Astrocyte of the spinal cord (primary cell): ENCODE data around the gene SLC26A1.

Experiments
- DNase-seq: peaks from one replicate; pipeline ENCODE4 v3.0.0; 2011; ENCODE audit warnings: low read depth, low spot score
- H3K4me3 ChIP-seq: 2 replicates; pipeline ENCODE4 v1.5.1; 2011; ENCODE audit warnings: low read depth, mild to moderate bottlenecking, low read length, moderate library complexity
- CTCF ChIP-seq: IDR thresholded peaks from 2 replicates; pipeline ENCODE4 v1.5.1; 2012; ENCODE audit warnings: low read depth, mild to moderate bottlenecking, low read length, inconsistent platforms
- in situ Hi-C: cut with HindIII; loops from 2 replicates; pipeline ENCODE4 v1.10.0; 2017; ENCODE audit warnings: low sequenced_read_pairs

Gene SLC26A1

DNA sequence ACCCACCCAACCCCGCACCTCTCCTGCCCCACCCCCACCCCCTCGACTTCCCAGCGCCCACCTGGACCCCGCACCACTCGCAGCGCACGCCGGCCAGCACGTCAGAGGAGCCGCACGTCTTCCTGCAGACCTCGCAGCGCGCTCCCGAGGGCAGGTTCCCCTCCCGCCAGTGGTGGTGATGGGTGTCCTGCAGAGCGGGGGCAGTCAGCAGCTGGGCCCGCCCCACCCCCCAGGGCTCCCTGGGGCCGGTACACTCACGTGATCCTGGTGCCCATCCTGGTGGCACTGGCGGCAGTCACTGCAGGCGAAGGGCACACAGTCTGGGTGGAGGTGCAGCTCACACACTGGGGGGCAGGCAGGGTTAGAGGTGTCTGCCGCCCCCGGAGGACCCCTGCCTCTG, 25.0 kb downstream of the SLC26A1 start:
- no peak for TF ChIP-seq CTCF
- no peak for DNase-seq
- H3K4me3 ChIP-seq, result no peak overlapping the region
- in situ Hi-C loops, result no loop called here

DNA sequence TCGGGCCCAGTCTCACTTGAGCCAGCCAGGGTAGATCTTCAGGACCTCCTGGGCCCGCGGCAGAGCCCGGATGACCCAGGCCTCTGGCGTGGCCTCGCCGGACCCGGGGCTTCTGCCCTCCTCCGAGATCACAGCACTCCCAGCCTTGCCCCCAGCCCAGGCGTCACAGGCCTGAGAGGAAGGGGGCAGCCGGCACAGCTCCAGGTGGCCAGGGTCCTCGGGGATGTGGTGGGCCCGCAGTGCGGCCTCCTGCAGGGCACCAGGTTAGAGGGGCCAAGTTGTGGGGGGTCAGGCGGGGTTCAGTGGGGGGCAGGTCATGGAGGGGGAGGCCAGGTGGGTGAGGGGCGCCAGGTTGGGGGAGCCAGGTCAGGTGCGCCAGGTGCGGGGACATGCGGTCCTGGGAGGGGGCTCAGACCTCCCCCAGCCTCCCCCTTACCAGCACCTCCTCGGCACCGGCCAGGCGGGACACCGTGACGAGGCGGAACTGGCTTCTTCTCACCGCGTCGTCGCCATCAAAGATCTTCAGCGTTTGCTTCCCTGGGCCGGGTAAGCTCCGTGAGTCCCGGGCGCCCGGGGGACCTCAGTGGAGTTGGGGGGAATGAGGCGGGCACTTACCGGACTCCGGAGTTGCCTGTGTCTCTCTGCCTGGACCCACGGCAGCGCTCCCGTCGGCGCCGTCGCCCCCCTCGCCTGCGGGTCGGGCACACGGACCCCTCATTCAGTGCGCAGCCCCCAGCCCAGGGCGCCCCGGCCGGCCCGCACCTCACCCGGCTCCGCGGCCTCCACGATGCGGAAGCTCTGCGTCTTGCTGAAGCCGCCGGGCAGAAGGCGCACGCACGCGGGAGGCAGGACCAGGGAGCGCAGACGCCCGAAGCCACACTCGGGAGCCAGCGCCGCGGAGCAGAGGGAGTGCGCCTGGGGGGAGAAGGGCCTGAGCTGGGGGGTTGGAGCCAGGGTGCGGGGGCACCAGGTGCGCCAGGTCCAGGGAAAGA, 25.8 kb downstream of the SLC26A1 start:
- TF ChIP-seq CTCF, result no peak
- no peak for DNase-seq
- in situ Hi-C loops, result no loop called here
- no peak overlapping the region for H3K4me3 ChIP-seq

GRCh38 chr4:966266-967112, 26.7 kb downstream of the SLC26A1 start:
- DNase-seq, result no peak
- no peak for TF ChIP-seq CTCF
- in situ Hi-C loops, result no loop called here
- no peak overlapping the region for H3K4me3 ChIP-seq

DNA sequence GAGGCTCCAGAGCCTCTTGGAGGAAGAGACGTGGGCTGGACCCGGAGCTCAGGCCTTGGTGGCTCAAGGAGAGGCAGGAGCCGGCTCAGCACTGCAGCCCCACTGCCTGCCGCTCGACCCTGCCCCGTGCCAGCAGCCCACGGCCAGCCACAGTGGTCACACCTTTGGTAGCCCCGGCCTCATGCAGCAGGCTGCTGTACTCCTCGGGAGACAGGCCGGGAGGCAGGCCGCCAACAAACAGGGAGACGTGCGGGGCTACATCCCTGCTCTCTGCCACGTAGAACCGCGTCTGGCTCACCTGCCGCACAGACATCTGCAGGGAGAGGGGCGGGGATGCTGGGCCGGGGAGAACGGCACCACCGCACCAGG, 27.5 kb downstream of the SLC26A1 start:
- H3K4me3 ChIP-seq, result no peak overlapping the region
- in situ Hi-C loops, result no loop called here
- DNase-seq, result no peak
- no peak for TF ChIP-seq CTCF

DNA sequence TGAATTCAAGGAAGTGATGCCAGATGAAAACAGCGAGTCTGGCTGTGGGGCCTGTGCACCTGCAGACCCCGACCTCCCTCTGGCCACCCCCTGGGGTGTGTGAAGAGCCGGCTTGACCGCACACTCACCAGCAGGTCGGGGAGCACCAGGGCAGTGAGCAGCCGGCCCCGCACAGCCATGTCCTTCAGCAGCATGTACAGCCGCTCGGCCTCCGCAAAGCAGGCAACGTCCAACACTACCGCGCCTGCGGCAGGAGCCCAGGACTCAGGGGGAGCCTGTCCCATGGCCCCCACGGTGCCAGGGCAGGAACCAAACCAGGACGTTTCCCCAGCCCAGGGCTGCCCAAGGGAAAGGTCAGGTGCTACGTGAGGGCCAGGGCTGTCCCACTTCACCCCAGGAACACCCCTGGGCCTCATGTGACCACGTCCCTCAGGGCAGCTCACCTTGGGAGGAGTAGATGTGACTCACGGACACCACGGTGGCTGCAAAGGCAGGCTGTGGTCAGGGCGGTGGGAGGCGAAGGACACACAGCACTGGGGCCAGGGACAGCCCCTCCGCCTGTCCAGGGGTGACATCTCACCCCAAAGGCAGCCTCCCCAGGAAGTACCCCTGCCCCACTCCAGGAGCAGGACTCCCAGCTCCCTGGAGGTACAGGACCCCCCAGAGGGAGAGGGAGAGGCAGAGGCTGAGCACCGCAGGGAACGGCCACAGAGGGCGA, 28.0 kb downstream of the SLC26A1 start:
- no peak for TF ChIP-seq CTCF
- no peak overlapping the region for H3K4me3 ChIP-seq
- in situ Hi-C loops, result no loop called here
- DNase-seq, result no peak

DNA sequence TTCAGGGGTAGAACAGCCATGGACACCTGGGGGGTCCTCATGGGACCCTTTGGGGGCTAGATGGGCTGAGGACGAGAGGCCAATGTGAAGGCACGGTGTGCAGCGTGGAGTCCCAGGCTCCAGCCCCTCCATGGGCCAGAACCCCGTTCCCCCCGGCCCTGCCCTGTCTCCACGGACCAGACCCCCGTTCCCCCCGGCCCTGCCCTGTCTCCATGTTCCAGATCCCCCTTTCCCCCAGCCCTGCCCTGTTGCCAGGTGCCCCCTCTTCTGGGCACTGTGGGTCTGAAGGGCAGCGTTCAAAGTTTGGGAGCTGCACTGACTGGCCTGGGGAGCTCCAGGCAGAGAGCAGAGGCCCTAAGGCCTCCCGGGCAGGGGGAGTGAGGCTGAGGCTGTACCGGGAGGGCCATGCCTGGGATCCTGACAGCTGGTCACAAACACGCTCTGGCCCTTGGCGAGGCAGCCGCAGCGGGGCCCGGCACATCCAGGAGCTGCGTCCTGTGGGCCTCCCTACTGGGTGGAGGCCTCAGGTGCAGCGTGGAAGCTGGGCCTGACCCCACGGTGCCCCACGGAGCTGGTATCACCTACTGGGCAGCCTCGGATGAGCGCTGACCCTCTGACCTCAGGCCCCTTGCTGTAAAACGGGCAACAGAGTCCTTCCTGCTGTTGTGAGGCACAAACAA, 28.7 kb downstream of the SLC26A1 start:
- no peak for DNase-seq
- no peak overlapping the region for H3K4me3 ChIP-seq
- in situ Hi-C loops, result no loop called here
- TF ChIP-seq CTCF, result no peak
